SK-N-SH (cell line): ENCODE results near the gene ADAMTS13. TPM values are rescaled to one million over a fixed set of nuclear protein-coding genes. Genes with fewer than 3 reads are reported as not detected.

Experiments
- CTCF ChIA-PET: fragments of 300-600, 350-600 bp; formaldehyde crosslinking; extraction: SDS; loops from one replicate; lab custom pipeline; 2021; lab: Yijun Ruan, JAX
- POLR2A ChIA-PET: fragments of 350-600 bp; sonication (Branson Sonifier 250); formaldehyde crosslinking; extraction: SDS; loops from one replicate; lab custom pipeline; 2020; ENCODE audit warnings: antibody characterized with exemption, inconsistent platforms; lab: Yijun Ruan, JAX
- DNase-seq: peaks from one replicate; pipeline ENCODE4 v3.0.0; 2012
- H2AFZ ChIP-seq: fragments of 200-600 bp; sonication (generic); 2 replicates; pipeline ENCODE4 v1.8.1; 2016; ENCODE audit warnings: antibody characterized with exemption, mild to moderate bottlenecking, low read depth
- H3F3A ChIP-seq: fragments of 200-600 bp; sonication (generic); replicated peaks from 2 replicates; pipeline ENCODE3; 2016; ENCODE audit warnings: antibody characterized with exemption, mild to moderate bottlenecking; ENCODE audit not compliant: insufficient read depth
- H3K27ac ChIP-seq, 2 experiments: fragments of 200-500 bp in 1 of 2; fragments of 200-600 bp in 1 of 2; sonication (Bioruptor generic) in 1 of 2; sonication (generic), shearing (Covaris generic) in 1 of 2; 2 replicates each; pipeline versions ENCODE4 v1.5.1 to v1.6.1; 2014 to 2016; ENCODE audit warnings: low read depth in 2 of 2, inconsistent platforms in 1 of 2, low read length in 1 of 2, mild to moderate bottlenecking in 1 of 2, mixed read lengths in 1 of 2
- H3K27me3 ChIP-seq: fragments of 200-600 bp; sonication (generic), shearing (Covaris generic); 2 replicates; pipeline ENCODE4 v1.6.1; 2016; ENCODE audit warnings: mixed run types; ENCODE audit not compliant: insufficient read depth
- H3K36me3 ChIP-seq, 2 experiments: fragments of 200-500 bp in 1 of 2; fragments of 200-600 bp in 1 of 2; sonication (Bioruptor generic) in 1 of 2; sonication (generic) in 1 of 2; replicated peaks in 1 of 2; 2 replicates each; pipeline versions ENCODE3 to v1.5.1; 2014 to 2016; ENCODE audit warnings: low read length in 1 of 2, mild to moderate bottlenecking in 1 of 2; ENCODE audit not compliant: insufficient read depth in 2 of 2, control insufficient read depth in 1 of 2
- H3K4me1 ChIP-seq, 2 experiments: fragments of 200-500 bp in 1 of 2; fragments of 200-600 bp in 1 of 2; sonication (Bioruptor generic) in 1 of 2; sonication (generic), shearing (Covaris generic) in 1 of 2; 2 replicates each; pipeline versions ENCODE4 v1.5.1 to v1.6.1; 2014 to 2016; ENCODE audit warnings: low read depth in 1 of 2, low read length in 1 of 2, mixed run types in 1 of 2; ENCODE audit not compliant: insufficient read depth in 2 of 2, control insufficient read depth in 1 of 2
- H3K4me2 ChIP-seq: fragments of 200-600 bp; sonication (generic), shearing (Covaris generic); 2 replicates; pipeline ENCODE4 v1.6.1; 2017; ENCODE audit warnings: mixed run types
- H3K4me3 ChIP-seq, 2 experiments: fragments of 200-500 bp in 1 of 2; fragments of 200-600 bp in 1 of 2; sonication (Bioruptor generic) in 1 of 2; sonication (generic), shearing (Covaris generic) in 1 of 2; 2 replicates each; pipeline versions ENCODE4 v1.5.1 to v1.8.1; 2014 to 2016; ENCODE audit warnings: low read depth in 2 of 2, inconsistent platforms in 1 of 2, low read length in 1 of 2, mild to moderate bottlenecking in 1 of 2, mixed read lengths in 1 of 2, moderate library complexity in 1 of 2
- H3K79me2 ChIP-seq: fragments of 200-600 bp; sonication (generic); 2 replicates; pipeline ENCODE4 v1.8.1; 2017; ENCODE audit warnings: mild to moderate bottlenecking; ENCODE audit not compliant: insufficient read depth
- H3K9ac ChIP-seq: fragments of 200-600 bp; sonication (generic); 2 replicates; pipeline ENCODE4 v1.6.1; 2017; ENCODE audit warnings: mixed run types
- H3K9me2 ChIP-seq: fragments of 200-600 bp; sonication (generic); 2 replicates; pipeline ENCODE4 v1.6.1; 2017; ENCODE audit warnings: mixed run types
- H3K9me3 ChIP-seq: fragments of 200-600 bp; sonication (generic); 2 replicates; pipeline ENCODE4 v1.6.1; 2017; ENCODE audit warnings: mixed run types, mild to moderate bottlenecking, moderate library complexity
- H4K20me1 ChIP-seq: fragments of 200-600 bp; sonication (generic); 2 replicates; pipeline ENCODE4 v1.6.1; 2017; ENCODE audit warnings: mild to moderate bottlenecking, mixed run types; ENCODE audit not compliant: insufficient read depth
- ELF1 ChIP-seq: IDR thresholded peaks from 2 replicates; pipeline ENCODE4 v1.4.0; 2012
- JUND ChIP-seq: IDR thresholded peaks from 2 replicates; pipeline ENCODE4 v1.4.0; 2012
- SMC3 ChIP-seq: IDR thresholded peaks from 2 replicates; pipeline ENCODE4 v1.6.1; 2012; ENCODE audit warnings: low read depth, low read length, improper control_type of control experiment
- YY1 ChIP-seq: IDR thresholded peaks from 2 replicates; pipeline ENCODE4 v1.4.0; 2012; ENCODE audit warnings: low read depth, mild to moderate bottlenecking
- WGBS: methylation state at CpG from one replicate; pipeline ENCODE4 v1.1.6; 2017; ENCODE audit warnings: low lambda C conversion rate; 5-methylcytosine and 5-hydroxymethylcytosine counted together
- polyA plus RNA-seq, 3 experiments: library from polyadenylated mRNA; depleted of rRNA; stranded (reverse); fragments of >200 nt; gene quantifications; 2 replicates each; pipeline ENCODE4 v1.2.3, GENCODE V29; 2012
- TF ChIP-seq, protein P1 (sequence below): IDR thresholded peaks from 2 replicates; pipeline ENCODE4 v1.6.1; 2012; ENCODE audit warnings: mild to moderate bottlenecking, low read depth, low read length, moderate library complexity
- TF ChIP-seq, protein P2 (sequence below): IDR thresholded peaks from 2 replicates; pipeline ENCODE4 v1.4.0; 2012; ENCODE audit warnings: low read depth
- TF ChIP-seq, protein P3 (sequence below): fragments of 150-350 bp; IDR thresholded peaks from 2 replicates; pipeline ENCODE4 v1.6.1; 2016; ENCODE audit warnings: mild to moderate bottlenecking, low read depth, low read length
- TF ChIP-seq, protein P4 (sequence below): IDR thresholded peaks from 2 replicates; pipeline ENCODE4 v1.4.0; 2012; ENCODE audit warnings: low read depth, borderline replicate concordance

ADAMTS13 gene
- polyA plus RNA-seq, 1 of the 3 experiments (the other 2 are of a cell fraction), result 10.6 TPM

DNA sequence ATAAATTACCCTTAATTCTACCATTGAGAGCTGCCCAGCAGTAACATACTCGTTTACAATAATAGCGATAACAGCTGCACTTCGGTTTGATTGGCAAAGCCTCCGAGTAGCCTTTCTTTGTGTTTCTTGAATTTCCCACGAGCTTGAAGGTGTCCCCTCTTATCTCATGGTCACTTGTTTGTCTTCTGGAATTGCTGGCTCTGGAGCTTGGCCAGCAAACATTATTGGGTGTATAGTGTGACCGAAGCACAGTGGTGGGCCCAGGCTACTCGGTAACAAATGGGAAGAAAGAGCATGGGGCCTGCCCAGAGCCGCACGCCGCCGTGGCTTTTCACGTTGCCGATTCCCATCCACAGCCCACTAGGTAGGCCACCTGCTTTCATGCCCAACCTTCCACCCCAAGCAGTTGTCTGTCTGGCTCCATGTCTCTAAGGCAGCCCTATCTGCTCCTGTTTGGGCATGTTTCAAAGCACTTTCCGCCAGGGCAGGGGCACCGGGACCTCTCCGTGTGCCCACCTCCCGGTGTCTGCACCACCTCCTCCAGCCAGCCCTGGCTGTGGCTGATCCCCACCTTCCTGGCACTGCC lies 37.3 kb upstream of the ADAMTS13 start:
- ChIA-PET CTCF (interaction anchor here (1.2 to 1.3 kb wide), 2 partner anchors 100 to 102 kb away, joined by 4 to 6 read pairs; no protein-coding TSS in a partner anchor), POLR2A (no interaction called here)
- no peaks in the 10 kb centered on the region for H3K9me2 ChIP-seq
- no peaks in the 10 kb centered on the region for H4K20me1 ChIP-seq
- no peaks in the 10 kb centered on the region for H3K36me3 ChIP-seq
- H2AFZ ChIP-seq, result no peak overlapping the region
- H3K9me3 ChIP-seq, result no peaks in the 10 kb centered on the region
- no peaks in the 10 kb centered on the region for H3F3A ChIP-seq
- H3K27me3 ChIP-seq, result no peaks in the 10 kb centered on the region
- H3K79me2 ChIP-seq, result no peaks in the 10 kb centered on the region
- no peak for TF ChIP-seq JUND
- H3K4me3 ChIP-seq, result no peak overlapping the region
- H3K9ac ChIP-seq, result no peak overlapping the region
- H3K27ac ChIP-seq, result no peak overlapping the region
- H3K4me1 ChIP-seq, result no peaks in the 10 kb centered on the region
- 81% methylated on average over 13 of the region's 17 CpGs for WGBS
- no peak for DNase-seq
- H3K4me2 ChIP-seq, result no peak overlapping the region

DNA sequence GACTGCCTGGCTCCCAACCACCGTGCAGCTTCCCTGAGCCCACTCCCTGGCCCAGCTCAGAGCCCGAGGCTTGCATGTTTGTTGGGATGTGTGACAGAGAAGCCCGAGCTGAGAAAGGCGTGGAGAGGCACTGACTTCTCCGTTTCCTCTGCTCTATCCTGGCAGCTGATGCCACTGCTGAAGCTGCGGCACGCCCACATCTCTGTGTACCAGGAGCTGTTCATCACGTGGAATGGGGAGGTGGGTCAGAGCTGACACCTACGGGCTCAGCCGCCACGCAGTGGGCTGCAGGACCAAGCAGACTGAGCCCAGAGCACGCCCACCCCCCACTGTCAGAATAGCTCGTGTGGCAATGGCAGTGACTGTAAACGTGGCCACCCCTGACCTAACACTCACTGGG lies 36.7 kb upstream of the ADAMTS13 start:
- no peak overlapping the region for H2AFZ ChIP-seq
- H3K9me3 ChIP-seq, result no peaks in the 10 kb centered on the region
- WGBS, result 83% methylated on average over 12 of the region's 14 CpGs
- TF ChIP-seq, protein P1, sequence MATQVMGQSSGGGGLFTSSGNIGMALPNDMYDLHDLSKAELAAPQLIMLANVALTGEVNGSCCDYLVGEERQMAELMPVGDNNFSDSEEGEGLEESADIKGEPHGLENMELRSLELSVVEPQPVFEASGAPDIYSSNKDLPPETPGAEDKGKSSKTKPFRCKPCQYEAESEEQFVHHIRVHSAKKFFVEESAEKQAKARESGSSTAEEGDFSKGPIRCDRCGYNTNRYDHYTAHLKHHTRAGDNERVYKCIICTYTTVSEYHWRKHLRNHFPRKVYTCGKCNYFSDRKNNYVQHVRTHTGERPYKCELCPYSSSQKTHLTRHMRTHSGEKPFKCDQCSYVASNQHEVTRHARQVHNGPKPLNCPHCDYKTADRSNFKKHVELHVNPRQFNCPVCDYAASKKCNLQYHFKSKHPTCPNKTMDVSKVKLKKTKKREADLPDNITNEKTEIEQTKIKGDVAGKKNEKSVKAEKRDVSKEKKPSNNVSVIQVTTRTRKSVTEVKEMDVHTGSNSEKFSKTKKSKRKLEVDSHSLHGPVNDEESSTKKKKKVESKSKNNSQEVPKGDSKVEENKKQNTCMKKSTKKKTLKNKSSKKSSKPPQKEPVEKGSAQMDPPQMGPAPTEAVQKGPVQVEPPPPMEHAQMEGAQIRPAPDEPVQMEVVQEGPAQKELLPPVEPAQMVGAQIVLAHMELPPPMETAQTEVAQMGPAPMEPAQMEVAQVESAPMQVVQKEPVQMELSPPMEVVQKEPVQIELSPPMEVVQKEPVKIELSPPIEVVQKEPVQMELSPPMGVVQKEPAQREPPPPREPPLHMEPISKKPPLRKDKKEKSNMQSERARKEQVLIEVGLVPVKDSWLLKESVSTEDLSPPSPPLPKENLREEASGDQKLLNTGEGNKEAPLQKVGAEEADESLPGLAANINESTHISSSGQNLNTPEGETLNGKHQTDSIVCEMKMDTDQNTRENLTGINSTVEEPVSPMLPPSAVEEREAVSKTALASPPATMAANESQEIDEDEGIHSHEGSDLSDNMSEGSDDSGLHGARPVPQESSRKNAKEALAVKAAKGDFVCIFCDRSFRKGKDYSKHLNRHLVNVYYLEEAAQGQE, result no peak
- TF ChIP-seq, protein P2, sequence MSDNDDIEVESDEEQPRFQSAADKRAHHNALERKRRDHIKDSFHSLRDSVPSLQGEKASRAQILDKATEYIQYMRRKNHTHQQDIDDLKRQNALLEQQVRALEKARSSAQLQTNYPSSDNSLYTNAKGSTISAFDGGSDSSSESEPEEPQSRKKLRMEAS, result no peak
- H3K9ac ChIP-seq, result no peak overlapping the region
- DNase-seq, result no peak
- no peaks in the 10 kb centered on the region for H3K9me2 ChIP-seq
- no peaks in the 10 kb centered on the region for H3F3A ChIP-seq
- H3K36me3 ChIP-seq, result no peaks in the 10 kb centered on the region
- no peaks in the 10 kb centered on the region for H3K79me2 ChIP-seq
- H3K27me3 ChIP-seq, result no peaks in the 10 kb centered on the region
- POLR2A ChIA-PET, result interaction anchor here (0.9 kb wide), 1 partner anchor 9 kb away, joined by 3 read pairs; the partner anchor contains the start of gene STKLD1
- CTCF ChIA-PET, result interaction anchor here (1.3 kb wide), 1 partner anchor 101 kb away, joined by 4 read pairs; no protein-coding TSS in a partner anchor
- no peaks in the 10 kb centered on the region for H3K4me1 ChIP-seq
- H3K4me3 ChIP-seq, result no peak overlapping the region
- no peaks in the 10 kb centered on the region for H4K20me1 ChIP-seq
- no peak overlapping the region for H3K27ac ChIP-seq
- H3K4me2 ChIP-seq, result no peak overlapping the region

DNA sequence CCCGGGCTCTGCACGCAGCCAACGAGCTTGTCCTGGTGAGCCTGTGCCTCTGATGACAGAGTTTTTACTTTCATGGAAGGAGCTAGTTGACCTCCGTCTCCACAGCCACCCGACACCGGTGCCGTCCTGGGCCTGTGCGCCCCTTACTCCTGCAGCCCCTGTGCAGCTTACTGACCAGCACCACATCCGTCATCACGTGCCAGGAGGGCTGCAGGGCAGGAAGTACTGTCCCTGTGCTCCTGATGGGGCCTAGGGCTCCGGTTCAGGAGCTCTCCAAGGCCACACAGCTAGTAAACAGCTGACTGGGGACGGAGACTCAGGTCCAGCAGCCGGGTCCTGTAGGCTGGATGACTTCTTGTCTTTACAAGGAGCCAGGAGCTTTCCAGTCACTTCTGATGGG lies 35.8 kb upstream of the ADAMTS13 start:
- no peak for DNase-seq
- ChIA-PET POLR2A (interaction anchor here (0.7 to 0.9 kb wide), 2 partner anchors 10 to 39 kb away, joined by 3 read pairs; partner anchors contain the start of genes MED22, RPL7A and STKLD1), CTCF (interaction anchor here (0.6 to 1.3 kb wide), 3 partner anchors 56 to 1060 kb away, joined by 3 to 6 read pairs (median 3); no protein-coding TSS in a partner anchor)
- Histone ChIP-seq H3K9ac (no peak overlapping the region), H3K27ac (no peak overlapping the region), H3K4me1 (no peaks in the 10 kb centered on the region), H2AFZ (no peak overlapping the region), H3K4me3 (no peak overlapping the region), H3K79me2 (no peaks in the 10 kb centered on the region), H3K4me2 (no peak overlapping the region), H3K36me3 (no peaks in the 10 kb centered on the region), H3F3A (no peaks in the 10 kb centered on the region), H4K20me1 (no peaks in the 10 kb centered on the region), H3K27me3 (no peaks in the 10 kb centered on the region), H3K9me3 (no peaks in the 10 kb centered on the region), H3K9me2 (no peaks in the 10 kb centered on the region)
- TF ChIP-seq SMC3, result no peak
- TF ChIP-seq ELF1, result no peak
- TF ChIP-seq, protein P3, sequence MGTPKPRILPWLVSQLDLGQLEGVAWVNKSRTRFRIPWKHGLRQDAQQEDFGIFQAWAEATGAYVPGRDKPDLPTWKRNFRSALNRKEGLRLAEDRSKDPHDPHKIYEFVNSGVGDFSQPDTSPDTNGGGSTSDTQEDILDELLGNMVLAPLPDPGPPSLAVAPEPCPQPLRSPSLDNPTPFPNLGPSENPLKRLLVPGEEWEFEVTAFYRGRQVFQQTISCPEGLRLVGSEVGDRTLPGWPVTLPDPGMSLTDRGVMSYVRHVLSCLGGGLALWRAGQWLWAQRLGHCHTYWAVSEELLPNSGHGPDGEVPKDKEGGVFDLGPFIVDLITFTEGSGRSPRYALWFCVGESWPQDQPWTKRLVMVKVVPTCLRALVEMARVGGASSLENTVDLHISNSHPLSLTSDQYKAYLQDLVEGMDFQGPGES, result no peak
- TF ChIP-seq, protein P4, sequence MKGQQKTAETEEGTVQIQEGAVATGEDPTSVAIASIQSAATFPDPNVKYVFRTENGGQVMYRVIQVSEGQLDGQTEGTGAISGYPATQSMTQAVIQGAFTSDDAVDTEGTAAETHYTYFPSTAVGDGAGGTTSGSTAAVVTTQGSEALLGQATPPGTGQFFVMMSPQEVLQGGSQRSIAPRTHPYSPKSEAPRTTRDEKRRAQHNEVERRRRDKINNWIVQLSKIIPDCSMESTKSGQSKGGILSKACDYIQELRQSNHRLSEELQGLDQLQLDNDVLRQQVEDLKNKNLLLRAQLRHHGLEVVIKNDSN, result no peak
- no peak for TF ChIP-seq YY1
- WGBS, result 71% methylated on average over 5 of the region's 13 CpGs
